ENCODE data around the gene SH3RF3.

Gene SH3RF3

GRCh38 chr2:109421642-109422041 is 292.6 kb downstream of the SH3RF3 start:
- TF ChIP-seq POLR2AphosphoS5 (IDR thresholded peaks at IDR 0.05; ENCODE audit: low read depth, low read length) (no peak), FOXP2 (optimal IDR thresholded peaks at IDR 0.05; ENCODE audit: borderline replicate concordance, extremely low read depth, extremely low read length, insufficient read depth) (no peak), REST (IDR thresholded peaks at IDR 0.05; ENCODE audit: insufficient read depth in 1 of 2, low read depth in 2 of 2, low read length in 2 of 2) (no peak)

- TF ChIP-seq SIN3A (IDR thresholded peaks at IDR 0.05; ENCODE audit: borderline replicate concordance, insufficient read depth, low read length) = no peak
- no peak for TF ChIP-seq POLR2AphosphoS5 (IDR thresholded peaks at IDR 0.05; ENCODE audit: low read depth, low read length)
- no peak for TF ChIP-seq REST (IDR thresholded peaks at IDR 0.05; ENCODE audit: insufficient read depth in 1 of 2, low read depth in 2 of 2, low read length in 2 of 2)
- no peak for TF ChIP-seq TAF1 (IDR thresholded peaks at IDR 0.05; ENCODE audit: borderline replicate concordance, insufficient read depth, low read length)
- no peak for TF ChIP-seq FOXP2 (optimal IDR thresholded peaks at IDR 0.05; ENCODE audit: borderline replicate concordance, extremely low read depth, extremely low read length, insufficient read depth)
These were observed 293.2 kb downstream of the SH3RF3 start for GRCh38 chr2:109422071-109422757.

GRCh38 chr2:109422758-109423500 is 293.9 kb downstream of the SH3RF3 start:
- no peak for TF ChIP-seq FOXP2 (optimal IDR thresholded peaks at IDR 0.05; ENCODE audit: borderline replicate concordance, extremely low read depth, extremely low read length, insufficient read depth)
- no peak for TF ChIP-seq SIN3A (IDR thresholded peaks at IDR 0.05; ENCODE audit: borderline replicate concordance, insufficient read depth, low read length)
- TF ChIP-seq TAF1 (IDR thresholded peaks at IDR 0.05; ENCODE audit: borderline replicate concordance, insufficient read depth, low read length) = no peak
- TF ChIP-seq REST (IDR thresholded peaks at IDR 0.05; ENCODE audit: insufficient read depth in 1 of 2, low read depth in 2 of 2, low read length in 2 of 2) = no peak
- no peak for TF ChIP-seq POLR2AphosphoS5 (IDR thresholded peaks at IDR 0.05; ENCODE audit: low read depth, low read length)

GRCh38 chr2:109423556-109424359 is 294.8 kb downstream of the SH3RF3 start:
- TF ChIP-seq REST (IDR thresholded peaks at IDR 0.05; ENCODE audit: insufficient read depth in 1 of 2, low read depth in 2 of 2, low read length in 2 of 2) (no peak), SIN3A (IDR thresholded peaks at IDR 0.05; ENCODE audit: borderline replicate concordance, insufficient read depth, low read length) (no peak), POLR2AphosphoS5 (IDR thresholded peaks at IDR 0.05; ENCODE audit: low read depth, low read length) (no peak), TAF1 (IDR thresholded peaks at IDR 0.05; ENCODE audit: borderline replicate concordance, insufficient read depth, low read length) (no peak), FOXP2 (optimal IDR thresholded peaks at IDR 0.05; ENCODE audit: borderline replicate concordance, extremely low read depth, extremely low read length, insufficient read depth) (no peak)
